HG03066 (cell line): ENCODE data around the gene C1QTNF12.
A peak's percentile ranks its signal among the peaks of the same experiment; 100 is the strongest.

Source experiments
- ATAC-seq: cut with Tn5 transposase; IDR thresholded peaks from one replicate; pipeline ENCODE4 v1.9.1; 2021; ENCODE audit warnings: low read depth; ENCODE audit not compliant: unreplicated experiment

C1QTNF12 gene

DNA sequence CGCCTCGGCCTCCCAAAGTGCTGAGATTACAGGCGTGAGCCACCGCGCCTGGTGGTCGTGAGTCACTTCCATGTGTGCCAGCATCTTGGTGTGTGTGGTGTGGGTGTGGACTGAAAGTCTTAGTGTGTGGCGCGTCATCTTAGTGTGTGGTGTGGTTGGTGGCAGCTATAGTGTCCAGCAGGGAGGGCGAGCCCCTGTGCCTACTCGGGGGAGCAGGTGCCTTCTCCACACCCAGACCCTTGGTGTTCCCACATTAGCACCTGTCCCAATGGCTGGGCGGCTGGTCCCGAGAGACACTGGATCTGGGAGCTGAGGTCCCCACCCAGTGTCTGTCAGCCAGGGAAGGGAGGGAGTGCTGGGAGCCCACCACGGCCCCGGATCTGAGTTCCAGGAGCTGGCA, 36.5 kb upstream of the C1QTNF12 start:
- no peak for ATAC-seq

DNA sequence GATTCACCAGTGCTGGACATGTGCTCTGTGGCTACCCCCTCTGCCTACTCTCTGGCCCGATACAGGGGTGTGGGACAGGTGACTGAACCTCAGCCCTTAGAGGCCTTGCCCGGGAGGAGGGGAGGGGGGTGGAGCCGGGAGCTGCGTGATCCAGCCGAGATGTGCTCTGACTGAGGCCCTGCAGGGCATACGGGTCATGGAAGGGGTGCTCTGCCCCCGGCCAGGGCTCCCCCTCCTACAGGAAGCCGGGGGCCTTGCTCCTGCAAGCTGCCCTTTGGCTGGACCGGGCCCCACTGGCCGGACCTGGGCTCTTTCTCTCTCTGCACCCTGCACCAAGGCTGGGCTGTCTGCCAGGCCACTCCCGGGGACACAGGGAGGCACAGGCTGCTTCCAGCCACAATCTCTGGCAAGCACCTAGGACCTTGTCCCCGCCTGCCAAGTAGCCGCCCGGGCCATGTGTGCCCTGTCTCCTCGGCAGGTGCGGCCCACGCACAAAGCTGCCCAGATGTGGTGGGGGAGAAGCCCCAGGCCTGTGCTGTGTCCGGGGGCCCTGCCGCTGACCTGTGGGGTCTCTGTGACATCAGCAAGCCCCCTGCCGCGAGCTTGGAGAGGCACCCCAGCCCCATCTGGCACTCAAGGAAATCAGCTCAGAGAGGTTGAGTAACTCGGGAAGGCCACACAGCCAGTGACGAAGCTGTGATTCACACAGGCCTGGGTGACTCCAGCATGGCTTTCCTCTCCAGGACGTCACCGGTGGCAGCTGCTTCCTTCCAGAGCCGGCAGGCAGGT, 35.2 kb upstream of the C1QTNF12 start:
- ATAC-seq, result no peak

DNA sequence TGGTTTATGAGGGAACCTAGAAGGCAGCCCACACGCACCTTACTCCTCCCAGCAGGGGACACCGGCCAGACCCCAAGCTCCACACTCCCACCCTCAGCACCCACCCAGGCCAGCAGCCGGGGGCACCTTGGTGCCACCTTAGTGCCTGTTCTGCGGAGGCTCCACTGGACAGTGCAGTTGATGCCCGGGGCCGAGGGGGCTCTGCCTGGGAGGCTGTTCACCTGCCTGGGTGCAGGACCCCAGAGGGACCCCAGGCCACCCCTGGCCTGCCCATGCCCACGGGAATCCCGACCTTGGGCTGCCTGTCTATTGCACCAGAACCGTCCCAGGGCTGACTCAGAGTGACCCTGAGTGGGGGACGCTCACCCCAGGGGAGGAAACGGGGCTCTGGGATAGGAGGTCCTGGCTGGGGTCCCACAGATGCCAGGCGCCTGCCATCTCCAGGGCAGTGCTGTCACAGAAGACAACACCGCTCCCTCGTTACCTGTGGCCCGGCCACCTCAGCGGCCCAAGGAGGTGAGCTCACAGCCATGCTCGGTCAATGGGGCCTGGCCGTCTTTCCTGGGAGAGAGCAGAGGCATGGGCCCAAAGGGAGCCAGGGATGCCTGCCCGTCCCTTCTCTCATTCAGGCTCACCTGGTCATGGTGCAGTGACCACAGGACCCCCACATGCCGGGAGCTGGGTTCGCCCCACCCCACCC, 34.4 kb upstream of the C1QTNF12 start:
- ATAC-seq, result no peak

DNA sequence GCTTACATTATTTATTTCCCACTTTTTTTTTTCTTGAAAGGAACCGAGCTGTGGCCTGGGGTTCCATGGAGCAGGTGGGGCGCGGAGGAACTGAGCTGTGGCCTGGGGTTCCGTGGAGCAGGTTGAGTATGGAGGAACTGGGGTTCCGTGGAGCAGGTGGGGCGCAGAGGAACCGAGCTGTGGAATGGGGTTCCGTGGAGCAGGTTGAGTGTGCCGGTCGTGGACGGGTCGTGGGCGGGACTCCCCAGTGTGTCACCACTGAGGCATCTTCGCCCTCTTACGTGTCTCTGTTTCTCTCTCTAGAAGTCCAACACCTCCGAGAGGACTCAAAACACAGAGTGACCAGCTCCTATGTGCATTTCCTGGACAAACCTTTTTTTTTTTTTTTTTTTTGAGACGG, 32.5 kb upstream of the C1QTNF12 start:
- ATAC-seq, result no peak

DNA sequence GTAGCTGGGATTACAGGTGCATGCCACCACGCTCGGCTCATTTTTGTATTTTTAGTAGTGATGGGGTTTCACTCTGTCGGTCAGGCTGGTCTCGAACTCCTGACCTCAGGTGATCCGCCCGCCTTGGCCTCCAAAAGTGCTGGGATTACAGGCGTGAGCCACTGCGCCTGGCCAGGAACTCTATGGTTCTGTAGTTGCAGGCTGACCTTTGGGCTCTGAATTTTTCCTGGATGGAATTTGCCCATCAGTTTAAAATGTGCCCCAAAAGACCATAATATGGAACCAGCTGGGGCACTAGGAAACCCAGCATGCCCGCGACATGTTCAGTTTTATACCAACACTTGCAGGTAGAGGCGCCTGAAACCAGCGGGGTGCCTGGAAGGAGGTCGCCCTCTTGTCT, 32.1 kb upstream of the C1QTNF12 start:
- no peak for ATAC-seq

DNA sequence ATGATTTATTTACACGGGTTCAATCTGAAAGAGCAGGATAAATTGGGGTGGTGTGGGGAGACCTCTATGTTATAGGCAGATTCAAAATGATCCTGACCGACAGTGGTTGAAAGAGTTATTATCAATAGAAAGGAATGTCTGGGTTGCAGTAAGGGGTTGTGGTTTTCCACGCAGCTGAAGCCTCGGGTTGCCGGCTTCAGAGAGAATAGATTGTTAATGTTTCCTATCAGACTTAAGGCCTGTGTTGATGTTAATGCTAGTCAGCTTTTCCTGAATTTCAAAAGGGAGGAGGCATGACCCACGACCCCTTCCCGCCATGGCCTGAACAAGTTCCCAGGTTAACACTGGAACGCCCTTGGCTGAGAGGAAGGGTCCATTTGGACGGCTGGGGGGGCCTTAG, 29.3 kb upstream of the C1QTNF12 start:
- ATAC-seq, result no peak

DNA sequence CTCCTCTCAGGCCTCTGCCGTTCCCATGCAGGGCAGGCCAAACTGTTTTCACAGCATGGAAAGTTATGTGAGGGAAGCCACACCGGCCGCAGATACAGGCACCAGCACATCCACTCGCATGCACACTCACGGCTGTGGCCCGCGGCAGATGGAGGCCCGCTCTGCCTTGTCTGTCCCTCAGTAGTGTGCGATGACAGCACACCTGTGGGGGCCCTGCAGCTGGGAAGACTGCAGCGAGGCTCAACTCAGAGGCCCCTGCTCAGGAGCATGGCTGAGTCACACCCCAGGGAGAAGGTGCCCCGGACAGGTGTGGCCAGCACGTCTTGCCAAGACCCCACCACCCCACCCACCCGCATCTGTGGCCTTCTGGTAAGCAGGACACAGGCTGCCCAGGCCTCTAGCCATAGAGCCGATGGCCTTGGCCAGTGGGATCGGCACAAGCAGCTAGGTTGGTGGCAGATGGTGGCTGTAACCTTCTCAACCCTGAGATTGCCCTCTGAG, 28.5 kb upstream of the C1QTNF12 start:
- ATAC-seq, result no peak

DNA sequence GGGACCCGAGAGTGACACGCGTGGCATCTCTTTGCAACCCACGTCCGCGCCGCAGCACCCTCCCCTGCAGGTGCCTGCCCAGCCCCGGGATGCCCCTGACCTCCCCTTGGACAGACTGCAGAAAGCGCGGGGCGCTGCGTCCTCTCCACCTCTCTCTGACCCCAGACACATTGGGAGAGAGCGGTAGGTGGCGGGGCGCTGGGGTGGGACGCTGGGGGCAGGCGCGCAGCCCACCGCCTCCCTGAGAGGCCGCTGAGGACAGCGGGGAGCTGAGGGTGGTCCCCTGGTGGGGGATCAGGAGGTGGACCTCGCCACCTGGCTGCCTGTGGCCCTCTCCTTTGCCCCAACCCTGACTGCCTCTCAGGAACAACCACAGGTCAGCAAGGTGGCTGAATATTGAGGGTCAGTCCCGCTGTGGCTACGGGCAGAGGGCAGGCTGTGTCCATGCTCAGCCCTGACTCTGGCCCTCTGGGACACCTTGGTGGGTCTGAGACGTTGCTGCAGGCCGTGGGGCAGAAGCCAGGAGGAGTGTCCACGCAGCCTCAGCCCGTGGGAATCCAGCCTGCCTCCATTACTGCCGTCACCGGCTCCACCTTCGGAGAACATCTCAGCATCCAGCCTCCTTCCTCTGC, 27.9 kb upstream of the C1QTNF12 start:
- ATAC-seq, result no peak

DNA sequence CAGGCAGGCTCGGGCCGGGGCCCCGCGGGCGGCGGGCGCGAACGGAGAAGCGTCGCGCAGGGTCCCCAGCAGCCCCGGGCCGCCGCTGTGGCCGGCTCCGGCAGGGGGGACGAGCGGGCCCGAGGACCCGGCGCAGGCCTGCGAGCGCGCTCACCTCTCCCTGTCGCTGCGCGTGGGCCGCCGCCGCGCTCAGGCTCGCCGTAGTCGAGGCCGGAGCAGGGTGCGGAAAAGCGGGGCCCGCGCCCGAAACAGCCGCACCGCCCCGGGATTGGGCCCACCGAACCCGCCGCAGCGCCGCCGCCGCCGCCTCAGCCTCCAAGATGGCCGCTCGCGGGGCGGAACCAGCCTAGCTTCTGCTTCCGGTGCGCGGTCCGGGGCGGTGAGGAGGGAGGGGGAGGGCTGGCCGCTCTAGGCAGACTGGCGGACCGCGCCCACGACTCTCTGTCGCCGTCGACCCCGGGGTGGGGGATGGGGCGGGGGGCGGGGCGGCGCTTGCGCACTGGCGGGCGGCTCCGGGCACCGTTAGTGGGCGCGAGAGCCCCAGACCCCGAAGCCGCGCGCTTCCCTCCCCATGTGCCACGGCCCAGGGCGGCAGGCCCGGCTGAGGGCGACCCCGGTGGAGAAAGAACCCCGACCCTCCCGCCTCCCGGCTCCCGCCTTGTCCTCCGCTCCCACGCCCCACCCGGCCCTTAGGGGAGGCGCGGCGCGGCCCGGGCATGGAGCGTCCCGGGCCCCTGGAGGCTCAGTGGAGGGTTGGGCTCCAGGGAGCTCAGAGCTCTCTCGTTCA, 27.2 kb upstream of the C1QTNF12 start, which contains the start of gene UBE2J2:
TSS of gene UBE2J2 (minus strand) at position 343 of the 787 bp plus-strand sequence. CDS start 5,862 bp downstream, outside the sequence.
- ATAC-seq, result peak; percentile 75

DNA sequence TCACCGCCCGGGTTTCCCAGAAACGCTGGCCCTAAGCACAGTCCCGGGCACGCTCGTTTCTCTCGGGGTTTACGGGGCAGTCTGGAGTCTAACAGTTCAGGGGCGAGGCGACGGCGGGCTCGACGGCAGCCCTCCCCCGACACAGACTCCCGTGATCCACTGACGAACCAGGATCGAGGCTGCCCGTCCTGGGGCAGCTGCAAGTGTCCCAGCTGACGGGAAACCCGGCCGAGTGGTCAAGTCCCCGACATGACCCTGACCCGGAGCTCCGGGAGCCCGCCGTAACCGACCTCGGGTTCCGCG, 26.6 kb upstream of the C1QTNF12 start:
- peak; percentile 11 for ATAC-seq

DNA sequence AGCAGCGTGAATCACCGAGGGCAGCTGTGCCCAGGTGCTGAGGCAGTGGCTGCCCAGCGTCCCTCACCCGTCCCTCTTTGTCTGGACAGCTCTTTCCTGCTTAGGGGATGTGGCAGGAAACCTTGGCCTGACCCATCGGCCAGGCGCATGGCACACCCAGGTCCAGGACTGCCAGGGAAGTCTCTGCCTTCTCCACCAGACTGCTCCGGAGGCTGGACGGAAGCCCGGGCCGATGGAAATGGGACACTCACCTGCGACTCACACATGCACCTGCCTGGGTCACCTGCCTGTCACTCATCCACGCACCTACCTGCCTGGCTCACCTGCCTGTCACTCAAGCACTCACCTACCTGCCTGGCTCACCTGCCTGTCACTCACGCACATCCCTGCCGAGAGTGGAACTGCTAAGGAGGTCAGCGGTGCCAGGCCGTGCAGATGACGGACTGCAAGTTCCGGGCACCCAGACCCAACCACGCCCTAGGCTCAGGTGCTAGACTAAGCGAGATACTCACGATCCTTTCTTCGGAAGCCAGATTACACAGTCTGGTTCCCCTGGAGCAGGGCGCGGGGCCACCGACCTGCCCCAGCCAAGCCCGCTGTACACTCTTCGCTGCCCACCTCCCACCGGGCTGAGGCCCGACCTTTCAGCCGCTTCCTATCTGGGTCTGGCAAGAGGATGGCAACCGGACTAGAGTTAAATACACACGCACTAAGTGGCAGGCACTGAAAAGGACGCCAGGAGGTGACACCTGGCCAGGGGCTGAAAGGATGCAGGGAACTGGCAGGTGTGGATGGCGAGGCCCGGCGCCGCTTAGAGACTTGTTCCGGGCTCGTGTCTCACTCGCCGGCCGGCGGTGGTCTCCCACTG, 26.1 kb upstream of the C1QTNF12 start:
- ATAC-seq, result no peak

DNA sequence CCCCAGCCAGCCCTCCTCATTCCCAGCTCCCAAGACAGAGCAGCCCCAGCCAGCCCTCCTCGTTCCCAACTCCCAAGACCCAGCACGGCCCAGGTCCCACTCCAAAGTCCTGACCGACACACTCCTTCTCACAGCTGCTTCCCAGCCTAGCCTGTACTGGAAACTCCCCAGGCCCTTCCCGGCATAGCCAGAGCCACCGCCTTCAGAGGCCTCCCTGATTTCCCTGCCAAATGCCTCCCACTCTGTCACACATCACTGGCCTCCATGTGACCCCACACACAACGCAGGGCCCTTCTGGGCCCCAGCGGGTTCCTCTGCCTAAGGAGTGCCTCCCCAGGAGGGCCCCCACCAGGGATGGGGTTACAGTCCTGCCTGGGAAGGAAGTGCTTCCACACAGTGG, 24.3 kb upstream of the C1QTNF12 start:
- no peak for ATAC-seq

DNA sequence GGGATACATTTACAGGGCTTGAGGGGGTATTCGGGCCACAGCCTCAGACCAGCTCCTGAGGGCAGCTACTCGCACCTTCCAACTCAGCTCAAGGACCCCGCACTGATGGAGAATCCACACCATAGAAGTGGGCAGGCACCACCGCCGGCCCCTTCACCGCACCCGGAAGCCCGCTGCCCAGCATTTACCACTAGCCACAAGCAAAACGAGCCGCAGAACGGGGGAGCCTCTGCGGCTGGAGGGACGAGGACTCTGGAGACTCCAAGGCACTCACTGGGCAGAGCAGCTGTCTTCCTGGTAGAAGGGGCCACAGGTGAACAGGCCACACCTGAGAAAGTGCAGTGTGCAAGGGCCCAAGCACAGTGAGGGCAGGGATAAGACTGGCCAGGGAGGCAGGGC, 21.8 kb upstream of the C1QTNF12 start:
- ATAC-seq, result no peak

DNA sequence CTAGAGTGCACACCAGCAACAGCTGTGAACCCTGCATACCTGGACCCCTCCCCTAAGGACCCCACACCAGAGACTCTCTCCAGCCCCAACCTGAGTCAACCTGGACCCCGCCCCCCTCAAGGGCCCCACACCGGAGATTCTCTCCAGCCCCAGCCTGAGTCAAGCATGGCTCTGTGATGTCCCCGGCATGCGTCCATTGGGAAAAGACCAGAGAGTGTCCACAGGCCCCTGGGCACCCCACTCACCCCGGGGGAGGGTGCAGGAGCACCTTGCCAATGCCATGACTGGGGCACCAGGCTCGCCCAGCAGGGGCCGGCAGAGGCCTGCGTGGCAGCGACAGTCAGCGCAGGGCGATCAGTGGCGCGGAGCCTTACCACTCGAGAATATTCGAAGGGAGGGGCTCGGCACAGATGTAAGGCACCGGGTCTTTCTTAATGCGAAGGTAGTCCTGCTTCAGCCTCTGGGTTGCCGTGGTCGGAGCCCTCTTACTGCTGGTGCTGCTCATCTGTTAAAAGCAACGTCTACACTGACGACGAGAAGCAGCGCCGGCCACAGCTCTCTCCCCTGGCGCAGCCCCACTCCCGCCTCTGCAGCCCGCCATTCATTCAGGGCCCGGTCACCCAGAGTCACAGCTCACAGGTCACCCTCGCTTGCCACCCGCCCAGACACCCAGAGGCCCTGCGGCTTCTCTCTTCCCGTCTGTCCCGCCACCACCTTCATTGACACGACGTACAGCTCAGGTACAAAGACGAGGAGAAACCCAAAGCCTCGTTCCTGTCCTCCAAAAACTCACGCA, 21.2 kb upstream of the C1QTNF12 start:
- ATAC-seq, result no peak

DNA sequence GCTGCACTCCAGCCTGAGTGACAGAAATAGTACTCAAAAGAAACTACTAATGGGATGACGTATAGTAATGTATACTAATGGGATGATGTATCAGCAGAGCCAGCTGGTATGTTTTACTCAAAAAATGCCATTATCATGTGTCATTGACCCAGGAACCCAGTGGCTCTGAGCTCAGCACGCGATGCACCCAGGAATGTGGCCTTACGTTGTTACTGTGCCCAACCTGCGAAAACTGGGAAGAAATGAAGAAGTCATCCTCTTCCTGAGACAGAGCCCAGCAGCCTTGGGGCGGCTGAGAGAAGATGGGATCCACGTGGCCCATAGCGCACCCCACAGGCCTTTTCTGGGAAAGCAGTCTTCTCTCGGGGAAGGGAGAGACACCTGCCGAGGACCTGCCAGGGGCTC, 18.3 kb upstream of the C1QTNF12 start:
- ATAC-seq, result no peak

DNA sequence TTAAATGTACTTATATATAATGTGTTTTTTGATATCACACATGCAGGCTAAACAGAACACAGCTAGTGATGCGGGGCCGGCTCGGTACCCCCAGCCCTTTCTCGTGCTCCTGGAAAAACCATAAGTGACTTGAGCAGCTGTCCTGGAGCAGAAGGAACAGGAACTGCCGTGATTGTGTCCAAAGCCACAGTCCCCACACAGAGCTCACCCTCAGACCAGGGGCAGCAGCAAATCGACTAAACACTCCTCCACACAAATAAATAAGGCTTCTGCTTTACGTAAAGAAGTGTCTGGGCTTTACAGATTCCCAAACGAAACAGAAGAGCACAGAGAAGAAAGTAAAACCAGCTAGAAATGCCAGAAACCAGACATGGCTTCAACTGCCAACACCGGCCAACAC, 17.5 kb upstream of the C1QTNF12 start:
- ATAC-seq, result no peak

DNA sequence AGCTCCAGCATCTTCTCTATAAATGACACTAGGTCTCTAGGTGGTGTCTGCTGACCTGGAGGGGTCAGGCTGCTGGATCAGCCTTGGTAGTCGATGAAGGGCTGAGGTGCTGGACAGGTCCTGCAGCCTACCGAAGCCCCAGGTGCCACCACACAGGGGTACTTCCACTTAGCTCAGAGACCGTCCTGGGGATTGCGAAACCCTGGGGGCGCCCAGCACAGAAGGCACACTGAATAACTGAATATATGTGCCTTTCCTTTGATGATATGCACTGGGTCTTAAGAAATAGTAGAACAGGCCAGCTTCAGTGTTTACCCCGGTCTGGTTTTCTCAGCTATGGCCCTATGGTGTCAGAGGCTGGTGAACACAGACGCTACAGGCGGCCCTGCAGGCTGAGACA, 16.2 kb upstream of the C1QTNF12 start:
- no peak for ATAC-seq

DNA sequence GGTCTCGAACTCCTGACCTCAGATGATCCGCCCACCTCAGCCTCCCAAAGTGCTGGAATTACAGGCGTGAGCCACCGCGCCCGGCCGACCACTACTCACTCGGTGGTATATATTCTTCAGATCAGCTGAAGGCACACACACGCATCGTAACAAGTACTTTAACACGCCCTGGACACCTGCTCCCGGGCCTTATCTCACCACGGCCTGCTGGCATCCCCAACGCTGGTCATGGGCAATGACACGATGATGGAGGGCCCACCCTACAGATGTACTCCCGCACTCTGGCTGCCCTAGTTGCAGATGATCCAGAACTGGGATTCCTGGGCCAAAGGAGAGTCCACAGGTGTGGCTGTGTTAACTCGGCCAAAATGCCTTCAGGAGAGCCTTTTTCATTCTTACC, 15.5 kb upstream of the C1QTNF12 start:
- no peak for ATAC-seq
